MV-4-11 (cell line): ENCODE results near the gene SBK1.

ENCODE experiments used
- DNase-seq: peaks from one replicate; lab custom pipeline; 2025; lab: John Stamatoyannopoulos, UW

SBK1 gene

DNA sequence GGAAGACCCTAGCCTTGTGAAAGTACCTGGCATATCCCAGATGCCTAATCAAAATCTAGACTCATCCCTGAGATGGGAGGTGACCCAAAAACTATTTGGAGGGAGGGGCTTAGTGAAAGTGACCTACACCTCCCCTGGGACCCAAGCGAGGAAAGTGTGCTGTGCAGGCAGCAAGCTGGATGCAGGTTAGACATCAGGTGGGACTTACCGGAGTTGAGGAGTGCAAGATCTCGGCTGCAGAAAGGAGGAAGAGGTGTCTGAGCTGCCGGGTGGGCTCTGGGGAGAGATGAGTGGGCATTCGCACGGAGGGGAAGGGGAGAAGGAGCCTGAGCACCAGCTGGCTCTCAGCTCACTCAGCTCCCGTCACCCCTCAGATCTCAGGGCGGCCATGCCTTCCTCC, 10.3 kb upstream of the SBK1 start:
- DNase-seq = no peak

GRCh38 chr16:28283173-28283572, 9.2 kb upstream of the SBK1 start:
- no peak for DNase-seq

- DNase-seq = no peak
Measured at GRCh38 chr16:28283798-28284577, 8.3 kb upstream of the SBK1 start.

DNA sequence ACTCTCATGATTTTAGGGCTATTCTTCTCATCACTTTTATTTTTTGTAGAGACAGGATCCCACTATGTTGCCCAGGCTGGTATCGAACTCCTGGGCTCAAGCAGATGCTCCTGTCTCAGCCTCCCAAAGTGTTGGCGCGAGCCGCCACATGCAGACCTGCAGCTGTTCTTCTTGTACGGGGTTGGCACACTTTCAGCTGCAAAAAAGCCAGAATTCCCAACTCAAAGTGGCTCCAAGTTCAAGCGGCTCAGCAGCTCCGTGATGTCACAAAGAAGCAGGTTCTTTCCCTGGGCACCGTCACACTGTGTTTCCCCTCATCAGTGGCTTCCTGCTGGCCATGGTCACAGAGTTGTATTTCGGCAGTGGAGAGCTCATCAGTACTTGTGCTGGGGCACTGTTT, 6.7 kb upstream of the SBK1 start:
- DNase-seq = no peak

- no peak for DNase-seq
Measured at GRCh38 chr16:28288114-28288513, 4.2 kb upstream of the SBK1 start.

- DNase-seq = peak; percentile 16
Measured at GRCh38 chr16:28289048-28289447, 3.3 kb upstream of the SBK1 start.

- DNase-seq = no peak
Measured at GRCh38 chr16:28289939-28290858, 2.1 kb upstream of the SBK1 start.

- no peak for DNase-seq
Measured at GRCh38 chr16:28290859-28291254, 1.5 kb upstream of the SBK1 start.

DNA sequence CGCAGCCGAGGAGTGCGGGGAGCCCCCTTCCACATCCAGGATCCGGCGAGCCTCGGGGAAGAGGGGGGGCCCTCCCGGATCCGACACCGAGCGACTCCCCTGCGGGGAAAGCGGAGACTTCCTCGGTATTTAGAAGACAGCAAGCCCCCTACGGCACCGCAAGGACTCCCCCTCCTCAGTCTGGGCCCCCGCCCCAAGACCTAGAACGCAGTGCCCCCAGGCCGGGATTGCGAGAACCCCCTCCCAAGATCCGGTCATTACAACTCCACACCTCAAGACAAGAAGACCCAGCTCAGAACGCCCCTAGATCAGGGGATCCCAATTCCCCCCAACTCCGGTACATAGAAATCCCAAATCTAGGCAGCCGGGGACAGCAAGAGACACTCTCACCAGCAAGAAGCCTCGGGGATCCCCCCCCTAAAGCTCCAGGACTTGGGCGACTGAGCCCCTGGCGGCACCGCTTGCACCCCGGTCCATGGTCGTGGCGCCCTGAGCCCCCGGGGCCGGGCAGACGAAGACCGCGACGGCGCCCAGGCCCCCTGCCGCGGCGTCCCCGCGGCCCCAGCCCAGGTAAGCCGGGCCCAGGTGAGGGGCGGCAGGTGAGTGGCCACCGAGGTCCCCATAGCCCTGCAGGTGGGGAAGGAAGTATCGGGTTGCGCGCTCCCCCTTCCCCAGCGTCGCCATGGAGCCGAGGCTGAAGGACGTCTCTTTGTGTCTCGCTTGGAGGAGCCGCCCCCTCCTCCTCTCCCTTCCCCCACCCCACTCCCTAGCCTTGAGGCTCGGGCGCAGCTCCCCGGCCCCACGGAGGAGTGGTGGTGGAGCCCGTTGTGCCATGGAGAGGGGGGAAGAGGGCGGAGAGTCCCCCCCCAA, 641 bp downstream of the SBK1 start:
- DNase-seq = no peak

DNA sequence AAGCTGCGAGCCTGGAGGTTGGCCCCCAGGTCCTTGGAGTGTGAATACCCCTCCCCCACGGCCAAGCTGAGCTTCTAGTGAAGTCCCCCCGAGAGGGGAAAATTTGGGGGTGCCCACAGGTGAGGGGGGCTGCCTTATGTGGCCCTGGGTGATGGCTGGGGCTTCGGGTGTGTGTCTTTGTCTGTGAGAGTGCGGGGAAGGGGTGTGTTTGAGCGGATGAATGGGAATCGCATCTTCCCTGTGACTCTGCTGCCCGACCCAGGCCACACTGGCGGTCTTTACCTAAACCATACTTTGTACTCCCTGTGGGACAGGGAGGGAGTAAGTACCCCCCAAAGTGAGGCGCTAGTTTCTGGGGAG, 1.3 kb downstream of the SBK1 start:
- no peak for DNase-seq

GRCh38 chr16:28294201-28294600, 1.9 kb downstream of the SBK1 start:
- no peak for DNase-seq

DNA sequence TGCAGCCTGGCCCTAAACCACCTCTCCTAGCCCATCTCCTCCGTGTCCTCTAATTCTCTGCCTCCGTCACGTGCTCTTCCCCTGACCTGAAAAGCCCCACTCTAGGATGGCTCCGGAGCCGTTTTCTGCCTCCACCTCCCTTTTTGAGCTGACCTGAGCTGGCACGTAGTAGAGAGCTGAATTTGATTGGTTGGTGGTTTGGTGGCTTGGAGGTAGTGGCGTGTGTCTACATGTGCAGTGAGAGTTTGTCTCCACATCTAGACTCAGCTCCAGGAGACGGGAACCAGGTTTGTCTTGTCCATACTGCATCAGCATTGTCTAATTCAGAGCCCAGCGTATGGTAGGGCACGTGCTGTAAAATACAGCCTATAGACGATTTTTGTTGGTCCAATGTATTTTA, 3.0 kb downstream of the SBK1 start:
- no peak for DNase-seq

DNA sequence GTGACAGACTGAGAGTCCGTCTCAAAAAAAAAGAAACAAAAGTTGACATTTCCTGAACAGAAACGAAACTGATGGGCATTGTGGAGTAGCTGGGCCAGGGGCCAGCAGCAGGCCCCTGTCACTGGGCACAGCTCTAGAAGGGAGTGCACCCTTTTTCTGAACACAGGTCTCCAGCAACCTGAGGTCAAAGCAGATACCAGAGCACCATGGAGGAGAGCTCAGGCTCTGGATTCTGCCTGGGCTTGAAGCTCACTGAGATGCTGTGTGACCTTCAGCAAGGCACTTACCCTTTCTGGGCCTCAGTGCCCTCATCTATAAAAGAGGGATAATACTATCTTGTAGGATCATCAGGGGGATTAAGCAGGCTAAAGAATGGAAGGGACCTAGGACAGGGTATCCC, 5.0 kb downstream of the SBK1 start:
- no peak for DNase-seq

DNA sequence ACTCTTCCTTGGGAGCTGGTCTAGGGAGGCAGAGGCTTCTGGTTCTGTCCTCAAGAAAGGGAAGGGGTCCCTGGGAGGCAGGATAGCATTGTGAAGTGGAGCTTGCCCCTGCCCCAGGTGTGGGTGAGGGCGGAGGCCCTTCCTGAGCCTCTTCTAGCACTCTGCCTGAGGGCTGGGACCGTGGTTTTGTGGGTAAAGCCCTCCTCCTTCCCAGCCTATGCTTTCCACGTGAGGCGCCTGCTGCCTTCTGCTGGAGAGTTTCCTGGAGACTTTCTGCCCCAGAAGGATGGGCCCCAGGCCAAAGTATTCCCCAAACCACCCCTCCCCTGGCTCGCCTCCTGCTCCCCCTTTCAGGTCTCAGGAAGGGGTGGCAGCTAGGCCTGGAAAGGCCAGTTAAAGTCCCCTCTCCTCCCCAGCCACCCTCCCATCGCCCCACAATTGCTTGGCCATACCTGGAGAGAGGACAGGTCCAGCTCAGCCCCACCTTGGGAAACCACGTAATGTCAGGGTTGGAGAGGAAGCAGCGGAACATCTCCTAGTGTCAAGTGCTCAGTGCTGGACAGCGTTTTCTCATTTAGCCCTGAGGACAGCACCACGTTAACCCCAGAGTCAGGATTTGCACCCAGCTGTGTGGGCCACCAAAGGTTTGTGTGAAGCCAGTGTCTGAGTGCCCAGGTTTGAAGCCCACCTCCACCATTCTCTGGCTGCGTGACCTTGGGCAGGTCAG, 5.6 kb downstream of the SBK1 start:
- DNase-seq = no peak

DNA sequence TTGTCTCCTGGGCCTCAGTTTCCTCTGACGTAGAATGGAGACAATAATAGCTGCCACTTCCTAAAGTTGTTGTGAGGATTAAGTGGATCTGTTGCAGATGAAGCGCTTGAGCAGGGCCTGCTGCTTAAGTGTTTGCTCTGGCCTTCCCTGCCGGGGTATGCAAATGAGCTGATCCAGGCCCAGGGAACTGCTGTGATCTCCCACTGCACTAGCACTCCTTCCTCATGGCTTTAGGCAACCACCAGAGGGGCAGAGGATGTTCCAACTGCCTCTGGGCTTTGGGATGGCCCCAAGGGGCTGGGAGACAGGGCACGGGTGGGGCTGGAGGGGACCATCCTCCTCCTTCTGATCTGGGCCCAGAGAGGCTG, 6.2 kb downstream of the SBK1 start:
- no peak for DNase-seq

- no peak for DNase-seq
Measured at GRCh38 chr16:28300327-28300726, 8.0 kb downstream of the SBK1 start.

DNA sequence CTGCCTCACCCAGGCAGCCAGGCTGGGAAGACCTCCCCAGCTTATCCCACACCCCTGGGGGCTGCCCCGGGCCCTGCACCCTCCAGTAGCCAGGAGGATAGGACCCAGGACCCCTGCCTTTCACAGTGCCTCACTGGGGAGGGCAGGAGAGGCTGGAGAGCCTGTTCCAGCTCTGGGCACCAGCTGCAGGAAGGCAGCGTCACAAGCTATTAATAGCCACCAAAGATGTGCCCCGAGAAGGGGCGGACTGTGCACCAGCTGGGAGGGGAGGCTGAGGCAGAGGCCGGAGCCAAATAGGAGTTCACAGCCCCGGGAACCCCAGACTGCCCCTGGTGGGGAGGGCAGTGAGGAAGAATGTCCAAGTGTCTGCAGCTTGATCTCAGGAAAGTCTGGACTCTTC, 8.8 kb downstream of the SBK1 start:
- no peak for DNase-seq

DNA sequence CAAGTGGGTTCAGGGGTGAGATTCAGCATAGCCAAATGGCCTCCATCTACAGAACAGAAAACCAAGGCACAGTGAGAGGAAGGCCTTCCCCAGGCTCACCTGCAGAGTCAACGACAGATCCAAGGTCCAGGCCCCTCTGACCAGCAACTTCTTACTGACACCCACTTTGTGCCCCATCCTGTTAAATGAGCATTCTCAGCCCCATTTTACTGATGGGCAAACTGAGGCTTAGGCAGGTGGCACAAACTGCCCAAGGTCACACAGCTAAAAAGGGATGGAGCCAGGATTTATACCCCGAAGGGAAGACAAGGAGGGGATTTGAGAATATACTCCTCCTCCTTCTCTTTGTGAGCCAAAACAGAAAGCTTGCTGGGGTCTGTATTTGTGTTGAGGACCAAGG, 9.3 kb downstream of the SBK1 start:
- no peak for DNase-seq

DNA sequence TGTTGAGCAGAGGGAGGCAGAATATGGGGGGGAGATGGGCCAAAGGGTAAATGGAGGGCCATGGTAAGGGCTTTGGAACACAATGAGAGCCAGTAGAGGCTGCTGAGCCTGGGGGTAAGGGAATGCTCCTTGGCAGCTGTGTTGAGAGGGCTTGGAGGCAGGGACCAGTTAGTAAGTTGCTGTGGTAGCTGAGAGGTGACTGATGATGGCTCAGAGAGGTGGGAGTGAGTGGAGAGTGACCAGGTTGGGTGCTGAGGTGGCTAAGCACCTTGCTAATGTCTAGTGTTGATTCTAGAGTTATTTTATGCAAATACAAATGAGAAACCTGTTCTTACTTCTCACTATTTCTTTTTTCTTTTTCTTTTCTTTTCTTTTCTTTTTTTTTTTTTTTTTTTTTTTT, 10.8 kb downstream of the SBK1 start:
- DNase-seq = no peak

DNA sequence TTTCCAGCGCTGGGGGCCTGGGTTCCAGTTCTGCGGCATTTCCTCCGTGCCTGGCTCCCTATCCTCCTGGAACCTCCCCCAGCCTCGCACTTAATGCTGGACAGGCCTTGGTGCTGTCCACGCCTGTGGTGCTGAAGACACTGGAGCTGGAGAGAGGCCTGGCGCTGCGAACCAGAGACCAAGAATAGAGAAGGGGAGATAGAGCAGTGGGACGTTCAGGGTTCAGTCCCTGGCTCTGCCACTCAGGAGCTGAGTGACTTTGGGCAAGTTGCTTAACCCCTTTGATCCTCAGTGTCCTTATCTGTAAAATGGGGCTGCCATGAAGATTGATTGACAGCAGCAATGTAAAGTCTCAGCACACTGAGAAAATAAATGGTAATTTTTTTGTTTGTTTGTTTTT, 11.9 kb downstream of the SBK1 start:
- peak; percentile 6 for DNase-seq

- DNase-seq = no peak
Measured at GRCh38 chr16:28307936-28308335, 15.6 kb downstream of the SBK1 start.
